NB4 (cell line): ENCODE results near the gene PLAAT2.

ENCODE experiments used
- TF ChIP-seq, protein P1 (sequence below): IDR thresholded peaks from one replicate; pipeline ENCODE4 v1.5.1; 2012; ENCODE audit warnings: low read depth, low read length
- TF ChIP-seq, protein P2 (sequence below): IDR thresholded peaks from 2 replicates; pipeline ENCODE4 v1.6.1; 2011; ENCODE audit warnings: low read depth, low read length

DNA sequence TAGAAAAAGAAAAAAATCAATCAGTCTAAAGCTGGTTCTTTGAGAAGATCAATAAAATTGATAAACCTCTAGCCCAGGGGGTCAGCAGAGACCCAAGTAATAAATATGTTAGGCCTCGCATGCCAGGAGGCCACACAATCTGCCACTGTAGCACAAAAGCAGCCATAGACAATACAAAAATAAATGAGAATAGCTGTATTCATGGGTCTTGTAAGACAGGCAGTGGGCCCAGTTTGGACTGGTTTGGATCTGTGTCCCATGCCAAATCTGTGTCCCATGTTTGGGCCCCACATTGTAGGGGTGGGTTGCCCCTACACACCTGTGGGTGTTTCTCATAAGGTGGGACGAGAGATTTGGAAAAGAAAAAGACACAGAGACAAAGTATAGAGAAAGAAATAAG is 33.2 kb downstream of the PLAAT2 start:
- TF ChIP-seq, protein P1, sequence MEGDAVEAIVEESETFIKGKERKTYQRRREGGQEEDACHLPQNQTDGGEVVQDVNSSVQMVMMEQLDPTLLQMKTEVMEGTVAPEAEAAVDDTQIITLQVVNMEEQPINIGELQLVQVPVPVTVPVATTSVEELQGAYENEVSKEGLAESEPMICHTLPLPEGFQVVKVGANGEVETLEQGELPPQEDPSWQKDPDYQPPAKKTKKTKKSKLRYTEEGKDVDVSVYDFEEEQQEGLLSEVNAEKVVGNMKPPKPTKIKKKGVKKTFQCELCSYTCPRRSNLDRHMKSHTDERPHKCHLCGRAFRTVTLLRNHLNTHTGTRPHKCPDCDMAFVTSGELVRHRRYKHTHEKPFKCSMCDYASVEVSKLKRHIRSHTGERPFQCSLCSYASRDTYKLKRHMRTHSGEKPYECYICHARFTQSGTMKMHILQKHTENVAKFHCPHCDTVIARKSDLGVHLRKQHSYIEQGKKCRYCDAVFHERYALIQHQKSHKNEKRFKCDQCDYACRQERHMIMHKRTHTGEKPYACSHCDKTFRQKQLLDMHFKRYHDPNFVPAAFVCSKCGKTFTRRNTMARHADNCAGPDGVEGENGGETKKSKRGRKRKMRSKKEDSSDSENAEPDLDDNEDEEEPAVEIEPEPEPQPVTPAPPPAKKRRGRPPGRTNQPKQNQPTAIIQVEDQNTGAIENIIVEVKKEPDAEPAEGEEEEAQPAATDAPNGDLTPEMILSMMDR = no peak
- TF ChIP-seq, protein P2, sequence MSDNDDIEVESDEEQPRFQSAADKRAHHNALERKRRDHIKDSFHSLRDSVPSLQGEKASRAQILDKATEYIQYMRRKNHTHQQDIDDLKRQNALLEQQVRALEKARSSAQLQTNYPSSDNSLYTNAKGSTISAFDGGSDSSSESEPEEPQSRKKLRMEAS = no peak
